Neural crest cell (in vitro differentiated cells): ENCODE data around the gene FSTL4. TPM values are rescaled to one million over a fixed set of nuclear protein-coding genes. Genes with fewer than 3 reads are reported as not detected.

Experiments
- DNase-seq: peaks from one replicate; pipeline ENCODE4 v3.0.0; 2021; ENCODE audit warnings: low read depth, mixed read lengths, low spot score
- H3K27ac Mint-ChIP-seq: one replicate; pipeline ENCODE4 v1.8.0; 2021; ENCODE audit warnings: mild to moderate bottlenecking, mixed read lengths; ENCODE audit not compliant: unreplicated experiment
- H3K27me3 Mint-ChIP-seq: 2 replicates; pipeline ENCODE4 v1.8.0; 2021; ENCODE audit warnings: low read depth, mild to moderate bottlenecking, mixed read lengths
- H3K36me3 Mint-ChIP-seq: 2 replicates; pipeline ENCODE4 v1.8.0; 2021; ENCODE audit warnings: low read depth, mild to moderate bottlenecking, mixed read lengths
- H3K4me1 Mint-ChIP-seq: 2 replicates; pipeline ENCODE4 v1.8.0; 2021; ENCODE audit warnings: mixed read lengths
- H3K4me3 Mint-ChIP-seq: one replicate; pipeline ENCODE4 v1.8.0; 2021; ENCODE audit warnings: mild to moderate bottlenecking, mixed read lengths
- H3K9me3 Mint-ChIP-seq: 2 replicates; pipeline ENCODE4 v1.8.0; 2021; ENCODE audit warnings: mixed read lengths
- total RNA-seq: library from RNA; stranded (reverse); gene quantifications from 2 replicates; pipeline ENCODE4 v1.2.1, GENCODE V29; 2021
- TF ChIP-seq, protein P1 (sequence below): fragments of 200-600 bp; sonication (generic); conservative IDR thresholded peaks from 2 replicates; pipeline ENCODE4 v1.5.0; 2021; ENCODE audit warnings: antibody characterized with exemption, mild to moderate bottlenecking

FSTL4 gene
- total RNA-seq, 1 donor from 2014 or later = 2.0 TPM

DNA sequence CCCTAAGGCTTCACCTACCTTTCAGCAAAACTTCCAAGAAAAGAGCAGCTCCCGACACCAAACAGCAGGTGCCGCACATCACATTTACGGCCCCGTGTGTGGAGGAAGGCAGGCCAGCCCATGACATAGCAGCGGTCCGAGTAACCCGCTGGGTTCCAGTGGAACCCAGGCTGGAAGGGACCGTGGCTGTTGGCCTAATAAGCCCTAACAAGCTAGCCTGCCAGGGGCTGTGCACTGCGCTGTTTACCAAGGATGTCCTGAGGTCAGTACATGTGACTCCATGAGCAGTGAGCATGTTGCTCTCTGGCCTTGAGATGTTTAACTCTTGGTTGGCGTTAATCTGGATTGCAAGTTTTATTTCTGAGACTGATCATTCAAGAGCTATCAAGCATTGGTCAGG lies 131.5 kb downstream of the FSTL4 start:
- Mint-ChIP-seq H3K9me3 (no peaks in the 10 kb centered on the region), H3K4me3 (no peak overlapping the region), H3K27ac (no peak overlapping the region), H3K4me1 (peaks cover 11% of the 10 kb centered on the region), H3K27me3 (peaks cover 2% of the 10 kb centered on the region), H3K36me3 (no peaks in the 10 kb centered on the region)
- DNase-seq = no peak
- TF ChIP-seq, protein P1, sequence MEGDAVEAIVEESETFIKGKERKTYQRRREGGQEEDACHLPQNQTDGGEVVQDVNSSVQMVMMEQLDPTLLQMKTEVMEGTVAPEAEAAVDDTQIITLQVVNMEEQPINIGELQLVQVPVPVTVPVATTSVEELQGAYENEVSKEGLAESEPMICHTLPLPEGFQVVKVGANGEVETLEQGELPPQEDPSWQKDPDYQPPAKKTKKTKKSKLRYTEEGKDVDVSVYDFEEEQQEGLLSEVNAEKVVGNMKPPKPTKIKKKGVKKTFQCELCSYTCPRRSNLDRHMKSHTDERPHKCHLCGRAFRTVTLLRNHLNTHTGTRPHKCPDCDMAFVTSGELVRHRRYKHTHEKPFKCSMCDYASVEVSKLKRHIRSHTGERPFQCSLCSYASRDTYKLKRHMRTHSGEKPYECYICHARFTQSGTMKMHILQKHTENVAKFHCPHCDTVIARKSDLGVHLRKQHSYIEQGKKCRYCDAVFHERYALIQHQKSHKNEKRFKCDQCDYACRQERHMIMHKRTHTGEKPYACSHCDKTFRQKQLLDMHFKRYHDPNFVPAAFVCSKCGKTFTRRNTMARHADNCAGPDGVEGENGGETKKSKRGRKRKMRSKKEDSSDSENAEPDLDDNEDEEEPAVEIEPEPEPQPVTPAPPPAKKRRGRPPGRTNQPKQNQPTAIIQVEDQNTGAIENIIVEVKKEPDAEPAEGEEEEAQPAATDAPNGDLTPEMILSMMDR = no peak

GRCh38 chr5:133480366-133480765 lies 132.0 kb downstream of the FSTL4 start:
- Mint-ChIP-seq H3K4me3 (no peak overlapping the region), H3K9me3 (no peaks in the 10 kb centered on the region), H3K27ac (no peak overlapping the region), H3K27me3 (peaks cover 2% of the 10 kb centered on the region), H3K36me3 (no peaks in the 10 kb centered on the region), H3K4me1 (peaks cover 15% of the 10 kb centered on the region)
- no peak for DNase-seq
- TF ChIP-seq, protein P1 = no peak

DNA sequence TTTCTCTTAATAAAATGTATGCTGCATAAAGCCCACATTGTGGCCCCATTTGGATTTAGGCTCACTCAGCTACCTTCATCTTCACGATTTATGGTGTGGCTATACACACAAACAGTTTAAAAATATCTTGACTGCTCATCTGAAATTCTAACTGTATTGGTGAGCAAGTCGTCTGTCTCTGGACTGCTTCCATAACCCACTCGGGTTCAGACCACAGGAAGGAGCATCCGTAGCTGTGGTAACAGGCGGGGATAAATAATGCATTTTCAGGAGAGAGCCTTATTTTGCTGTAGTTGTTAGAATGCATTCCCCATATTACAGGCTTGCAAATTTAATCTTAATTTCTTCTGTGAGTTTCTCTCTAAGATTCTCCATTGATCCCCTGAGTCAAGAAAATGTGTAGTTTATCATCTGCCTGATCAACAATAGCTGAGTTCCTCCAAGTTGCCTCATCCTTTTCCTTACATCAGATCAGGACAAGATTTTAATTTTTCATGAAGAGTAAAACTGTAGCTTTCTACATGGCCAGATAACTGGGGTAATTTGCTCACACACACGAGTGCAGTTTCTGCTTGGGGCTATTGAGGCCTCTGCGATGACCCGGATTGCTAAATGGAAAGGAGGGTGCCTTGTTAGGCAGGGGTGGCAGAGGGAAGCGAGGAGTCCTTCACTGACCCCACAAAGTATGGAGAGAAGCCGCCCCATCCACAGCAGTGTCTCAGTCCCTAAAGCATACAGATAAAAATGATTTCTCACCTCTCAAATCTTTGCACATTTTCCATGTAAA lies 133.9 kb downstream of the FSTL4 start:
- H3K9me3 Mint-ChIP-seq = no peaks in the 10 kb centered on the region
- no peaks in the 10 kb centered on the region for H3K27me3 Mint-ChIP-seq
- peaks cover 11% of the 10 kb centered on the region for H3K4me1 Mint-ChIP-seq
- TF ChIP-seq, protein P1 = no peak
- no peak overlapping the region for H3K4me3 Mint-ChIP-seq
- H3K27ac Mint-ChIP-seq = no peak overlapping the region
- DNase-seq = no peak
- no peaks in the 10 kb centered on the region for H3K36me3 Mint-ChIP-seq

DNA sequence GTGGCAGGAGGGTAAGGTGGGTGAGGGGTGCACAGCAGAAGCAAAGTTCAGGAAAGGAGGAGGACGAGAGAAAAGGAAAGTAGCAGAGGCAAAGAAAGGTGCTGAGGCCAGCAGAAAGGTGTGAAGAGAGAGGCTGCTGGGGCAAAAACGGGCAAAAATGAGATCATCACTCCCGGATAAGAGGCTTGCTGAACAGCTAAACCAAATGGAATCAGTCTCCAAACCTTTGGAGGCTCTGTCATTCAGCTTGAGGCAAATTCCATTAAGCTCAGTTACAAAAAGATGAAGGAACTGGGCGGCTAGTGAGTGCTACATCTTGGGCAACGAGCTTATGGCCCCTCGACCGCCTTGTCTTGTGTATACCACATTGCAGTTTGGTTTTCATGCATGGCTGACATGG lies 136.4 kb downstream of the FSTL4 start:
- no peaks in the 10 kb centered on the region for H3K9me3 Mint-ChIP-seq
- no peaks in the 10 kb centered on the region for H3K36me3 Mint-ChIP-seq
- H3K4me1 Mint-ChIP-seq = peaks cover 5% of the 10 kb centered on the region
- no peak overlapping the region for H3K4me3 Mint-ChIP-seq
- TF ChIP-seq, protein P1 = no peak
- no peaks in the 10 kb centered on the region for H3K27me3 Mint-ChIP-seq
- H3K27ac Mint-ChIP-seq = no peak overlapping the region
- DNase-seq = no peak

GRCh38 chr5:133474851-133475590 lies 137.3 kb downstream of the FSTL4 start:
- TF ChIP-seq, protein P1 = no peak
- Mint-ChIP-seq H3K36me3 (no peaks in the 10 kb centered on the region), H3K9me3 (no peaks in the 10 kb centered on the region), H3K4me3 (no peak overlapping the region), H3K27me3 (no peaks in the 10 kb centered on the region), H3K27ac (no peak overlapping the region), H3K4me1 (peaks cover 5% of the 10 kb centered on the region)
- no peak for DNase-seq
